ENCODE results near the gene ST3GAL6. TPM values are rescaled to one million over a fixed set of nuclear protein-coding genes. Genes with fewer than 3 reads are reported as not detected.
"Not testable (repeated sequence)": the region's sequence is repeated elsewhere in the genome, so short reads cannot be mapped to it uniquely, and the experiment has no call there.

ST3GAL6 gene
- total and polyA plus RNA-seq, 10 of the 15 experiments (the other 5 are each of a cell fraction or from before 2014, with no cell fraction given), result 19.5 to 41.2 (median 37.4) TPM

DNA sequence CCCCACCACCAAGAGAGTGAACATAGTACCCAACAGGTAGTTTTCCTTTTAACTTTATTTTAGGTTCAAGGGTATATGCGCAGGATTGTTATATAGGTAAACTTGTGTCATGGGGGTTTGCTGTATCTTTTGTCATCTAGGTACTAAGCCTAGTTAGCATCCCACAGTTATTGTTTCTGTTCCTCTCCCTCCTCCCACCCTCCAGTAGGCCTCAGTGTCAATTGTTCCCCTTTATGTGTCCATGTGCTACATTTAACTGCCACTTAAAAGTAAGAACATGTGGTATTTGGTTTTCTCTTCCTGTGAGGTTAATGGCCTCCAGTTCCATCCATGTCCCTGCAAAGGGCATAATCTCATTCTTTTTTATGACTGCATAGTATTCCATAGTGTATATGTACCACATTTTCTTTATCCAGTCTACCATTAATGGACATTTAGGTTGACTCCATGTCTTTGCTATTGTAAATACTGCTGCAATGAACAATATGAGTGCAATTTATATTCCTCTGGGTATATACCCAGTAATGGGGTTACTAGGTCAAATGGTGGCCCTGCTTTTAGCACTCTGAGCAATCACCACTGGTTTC, 66.2 kb downstream of the ST3GAL6 start:
- Histone ChIP-seq H4K20me1 (ENCODE audit: control insufficient read depth, insufficient read depth) (no peaks in the 10 kb centered on the region), H3K79me2 (ENCODE audit: control insufficient read depth, insufficient read depth, low read length) (no peaks in the 10 kb centered on the region), H3K4me1 (ENCODE audit: control insufficient read depth, insufficient read depth, low read length) (no peaks in the 10 kb centered on the region), H3K9me3 (replicated peaks; ENCODE audit: control insufficient read depth, insufficient read depth, low read length) (no peaks in the 10 kb centered on the region), H3K4me3 (no peak overlapping the region), H3K36me3 (ENCODE audit: control insufficient read depth in 2 of 2, insufficient read depth in 2 of 2, low read length in 1 of 2) (no peaks in the 10 kb centered on the region), H2AFZ (ENCODE audit: control insufficient read depth, low read depth, low read length) (no peak overlapping the region), H3K4me2 (ENCODE audit: control insufficient read depth, insufficient read depth) (no peak overlapping the region), H3K9ac (ENCODE audit: control insufficient read depth, insufficient read depth, low read length) (no peak overlapping the region), H3K27me3 (replicated peaks in 1 of 2; ENCODE audit: control insufficient read depth in 2 of 2, insufficient read depth in 2 of 2, low read length in 1 of 2) (no peaks in the 10 kb centered on the region), H3K27ac (ENCODE audit: control insufficient read depth, insufficient read depth) (no peak overlapping the region)
- TF ChIP-seq GABPA (IDR thresholded peaks at IDR 0.05; ENCODE audit: low read depth), result no peak
- TF ChIP-seq HCFC1 (IDR thresholded peaks at IDR 0.05; ENCODE audit: low read length), result no peak
- TF ChIP-seq, protein P1, sequence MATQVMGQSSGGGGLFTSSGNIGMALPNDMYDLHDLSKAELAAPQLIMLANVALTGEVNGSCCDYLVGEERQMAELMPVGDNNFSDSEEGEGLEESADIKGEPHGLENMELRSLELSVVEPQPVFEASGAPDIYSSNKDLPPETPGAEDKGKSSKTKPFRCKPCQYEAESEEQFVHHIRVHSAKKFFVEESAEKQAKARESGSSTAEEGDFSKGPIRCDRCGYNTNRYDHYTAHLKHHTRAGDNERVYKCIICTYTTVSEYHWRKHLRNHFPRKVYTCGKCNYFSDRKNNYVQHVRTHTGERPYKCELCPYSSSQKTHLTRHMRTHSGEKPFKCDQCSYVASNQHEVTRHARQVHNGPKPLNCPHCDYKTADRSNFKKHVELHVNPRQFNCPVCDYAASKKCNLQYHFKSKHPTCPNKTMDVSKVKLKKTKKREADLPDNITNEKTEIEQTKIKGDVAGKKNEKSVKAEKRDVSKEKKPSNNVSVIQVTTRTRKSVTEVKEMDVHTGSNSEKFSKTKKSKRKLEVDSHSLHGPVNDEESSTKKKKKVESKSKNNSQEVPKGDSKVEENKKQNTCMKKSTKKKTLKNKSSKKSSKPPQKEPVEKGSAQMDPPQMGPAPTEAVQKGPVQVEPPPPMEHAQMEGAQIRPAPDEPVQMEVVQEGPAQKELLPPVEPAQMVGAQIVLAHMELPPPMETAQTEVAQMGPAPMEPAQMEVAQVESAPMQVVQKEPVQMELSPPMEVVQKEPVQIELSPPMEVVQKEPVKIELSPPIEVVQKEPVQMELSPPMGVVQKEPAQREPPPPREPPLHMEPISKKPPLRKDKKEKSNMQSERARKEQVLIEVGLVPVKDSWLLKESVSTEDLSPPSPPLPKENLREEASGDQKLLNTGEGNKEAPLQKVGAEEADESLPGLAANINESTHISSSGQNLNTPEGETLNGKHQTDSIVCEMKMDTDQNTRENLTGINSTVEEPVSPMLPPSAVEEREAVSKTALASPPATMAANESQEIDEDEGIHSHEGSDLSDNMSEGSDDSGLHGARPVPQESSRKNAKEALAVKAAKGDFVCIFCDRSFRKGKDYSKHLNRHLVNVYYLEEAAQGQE (IDR thresholded peaks at IDR 0.05; ENCODE audit: low read depth, low read length), result no peak
- TF ChIP-seq PAX8 (IDR thresholded peaks at IDR 0.05), result no peak
- TF ChIP-seq ZNF384 (IDR thresholded peaks at IDR 0.05; ENCODE audit: borderline replicate concordance, low read depth, low read length), result no peak
- TF ChIP-seq, protein P2, sequence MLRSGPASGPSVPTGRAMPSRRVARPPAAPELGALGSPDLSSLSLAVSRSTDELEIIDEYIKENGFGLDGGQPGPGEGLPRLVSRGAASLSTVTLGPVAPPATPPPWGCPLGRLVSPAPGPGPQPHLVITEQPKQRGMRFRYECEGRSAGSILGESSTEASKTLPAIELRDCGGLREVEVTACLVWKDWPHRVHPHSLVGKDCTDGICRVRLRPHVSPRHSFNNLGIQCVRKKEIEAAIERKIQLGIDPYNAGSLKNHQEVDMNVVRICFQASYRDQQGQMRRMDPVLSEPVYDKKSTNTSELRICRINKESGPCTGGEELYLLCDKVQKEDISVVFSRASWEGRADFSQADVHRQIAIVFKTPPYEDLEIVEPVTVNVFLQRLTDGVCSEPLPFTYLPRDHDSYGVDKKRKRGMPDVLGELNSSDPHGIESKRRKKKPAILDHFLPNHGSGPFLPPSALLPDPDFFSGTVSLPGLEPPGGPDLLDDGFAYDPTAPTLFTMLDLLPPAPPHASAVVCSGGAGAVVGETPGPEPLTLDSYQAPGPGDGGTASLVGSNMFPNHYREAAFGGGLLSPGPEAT (IDR thresholded peaks at IDR 0.05; ENCODE audit: low read depth), result no peak
- TF ChIP-seq SMARCA5 (IDR thresholded peaks at IDR 0.05), result no peak
- no peak for TF ChIP-seq HDAC6 (IDR thresholded peaks at IDR 0.05; ENCODE audit: unreplicated experiment)
- BruUV-seq (replicated peaks), result no TSS peak
- intact Hi-C loops (cut with micrococcal nuclease; ENCODE audit: unreplicated experiment), result loop anchor here (5.0 to 10.0 kb wide), 2 partner anchors 73 to 675 kb away; partner anchors contain the start of gene DCBLD2
- RAD21 ChIA-PET (ENCODE audit: unreplicated experiment), result no interaction called here
- POLR2A ChIA-PET, result no interaction called here
- in situ Hi-C loops (cut with MboI), result no loop called here
- DNase-seq (ENCODE audit: low read depth, low spot score) (no peak), FAIRE-seq (no peak), ATAC-seq (no peak)
- CTCF ChIA-PET, result interaction anchor here (1.5 kb wide), 1 partner anchor 12 kb away, joined by 5 read pairs; no protein-coding TSS in a partner anchor
- 95% methylated on average over 1 of the region's 1 CpG for WGBS (ENCODE audit: insufficient coverage, insufficient replicate concordance, low lambda C conversion rate, missing lambda C conversion rate)
- SMC1A ChIA-PET (ENCODE audit: uncharacterized antibody, unreplicated experiment), result no interaction called here

GRCh38 chr3:98831060-98831459, 67.9 kb downstream of the ST3GAL6 start:
- H3K4me2 ChIP-seq (ENCODE audit: control insufficient read depth, insufficient read depth); DNase-seq (ENCODE audit: low read depth, low spot score); H3K27me3 ChIP-seq (replicated peaks in 1 of 2; ENCODE audit: control insufficient read depth in 2 of 2, insufficient read depth in 2 of 2, low read length in 1 of 2); ATAC-seq; H3K9ac ChIP-seq (ENCODE audit: control insufficient read depth, insufficient read depth, low read length); H3K4me3 ChIP-seq; H3K36me3 ChIP-seq (ENCODE audit: control insufficient read depth in 2 of 2, insufficient read depth in 2 of 2, low read length in 1 of 2); H3K4me1 ChIP-seq (ENCODE audit: control insufficient read depth, insufficient read depth, low read length); POLR2A ChIA-PET; BruUV-seq (replicated peaks); H4K20me1 ChIP-seq (ENCODE audit: control insufficient read depth, insufficient read depth); H3K79me2 ChIP-seq (ENCODE audit: control insufficient read depth, insufficient read depth, low read length); H2AFZ ChIP-seq (ENCODE audit: control insufficient read depth, low read depth, low read length); FAIRE-seq; in situ Hi-C loops (cut with MboI); H3K9me3 ChIP-seq (replicated peaks; ENCODE audit: control insufficient read depth, insufficient read depth, low read length); H3K27ac ChIP-seq (ENCODE audit: control insufficient read depth, insufficient read depth); intact Hi-C loops (cut with micrococcal nuclease; ENCODE audit: unreplicated experiment): not testable (repeated sequence)
- ChIA-PET CTCF (interaction anchor here (0.6 to 1.8 kb wide), 6 partner anchors 10 to 671 kb away, joined by 3 to 5 read pairs (median 4); no protein-coding TSS in a partner anchor), RAD21 (ENCODE audit: unreplicated experiment) (interaction anchor here (0.7 kb wide), 1 partner anchor 18 kb away, joined by 3 read pairs; no protein-coding TSS in a partner anchor), SMC1A (ENCODE audit: uncharacterized antibody, unreplicated experiment) (interaction anchor here (0.6 to 1.4 kb wide), 3 partner anchors 10 to 267 kb away, joined by 3 to 5 read pairs (median 3); no protein-coding TSS in a partner anchor)
- 93% methylated on average over 4 of the region's 5 CpGs for WGBS (ENCODE audit: insufficient coverage, insufficient replicate concordance, low lambda C conversion rate, missing lambda C conversion rate)
